Gastrocnemius medialis (tissue), 4 donors: ENCODE results near the gene CDC42BPA.

Experiments
- POLR2A ChIP-seq, 2 donors: fragments of 450-650 bp; IDR thresholded peaks; one replicate each; pipeline ENCODE4 v1.6.1; 2017; ENCODE audit warnings: antibody characterized with exemption in 2 of 2, mild to moderate bottlenecking in 2 of 2, moderate library complexity in 2 of 2
- TF ChIP-seq, protein P1 (sequence below), 5 experiments: fragments of 450-650 bp in 3 of 5; fragments of 200-600 bp in 2 of 5; sonication (generic) in 2 of 5; IDR thresholded peaks in 4 of 5; conservative IDR thresholded peaks in 1 of 5; 1 replicate in 4 of 5; 2 replicates in 1 of 5; pipeline ENCODE4 v1.5.1; 2016 to 2019; ENCODE audit warnings: antibody characterized with exemption in 5 of 5, mild to moderate bottlenecking in 3 of 5, moderate library complexity in 3 of 5

DNA sequence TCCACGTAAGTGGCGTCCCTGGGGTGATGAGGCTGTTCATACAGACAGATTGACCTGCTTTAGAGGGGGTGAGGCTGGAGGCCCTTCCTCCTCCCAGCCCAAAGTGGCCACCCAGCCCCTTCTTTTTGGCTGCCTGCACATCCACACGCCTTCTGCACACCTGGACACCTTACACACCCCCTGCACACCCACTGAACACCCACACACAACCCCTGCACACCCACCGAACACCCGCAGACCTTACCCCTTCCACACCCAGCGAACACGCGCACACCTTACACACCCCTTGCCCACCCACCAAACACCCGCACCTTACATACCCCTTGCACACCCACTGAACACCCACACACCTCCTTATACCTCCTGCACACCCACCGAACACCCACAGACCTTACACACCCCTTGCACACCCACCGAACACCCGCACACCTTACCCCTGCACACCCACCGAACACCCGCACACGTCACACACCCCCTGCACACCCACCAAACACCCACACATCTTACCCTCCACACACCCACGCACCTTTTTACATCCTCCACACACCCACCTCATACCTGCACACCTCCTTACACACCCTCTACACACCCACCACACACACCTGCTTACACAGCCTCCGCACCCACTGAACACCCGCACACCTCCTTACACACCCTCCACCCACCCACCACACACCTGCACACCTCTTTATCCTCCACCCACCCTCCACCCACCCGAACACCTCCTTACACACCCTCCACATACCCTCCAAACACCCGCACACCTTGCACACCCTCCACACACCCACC, 340.5 kb downstream of the CDC42BPA start:
- TF ChIP-seq, protein P1, sequence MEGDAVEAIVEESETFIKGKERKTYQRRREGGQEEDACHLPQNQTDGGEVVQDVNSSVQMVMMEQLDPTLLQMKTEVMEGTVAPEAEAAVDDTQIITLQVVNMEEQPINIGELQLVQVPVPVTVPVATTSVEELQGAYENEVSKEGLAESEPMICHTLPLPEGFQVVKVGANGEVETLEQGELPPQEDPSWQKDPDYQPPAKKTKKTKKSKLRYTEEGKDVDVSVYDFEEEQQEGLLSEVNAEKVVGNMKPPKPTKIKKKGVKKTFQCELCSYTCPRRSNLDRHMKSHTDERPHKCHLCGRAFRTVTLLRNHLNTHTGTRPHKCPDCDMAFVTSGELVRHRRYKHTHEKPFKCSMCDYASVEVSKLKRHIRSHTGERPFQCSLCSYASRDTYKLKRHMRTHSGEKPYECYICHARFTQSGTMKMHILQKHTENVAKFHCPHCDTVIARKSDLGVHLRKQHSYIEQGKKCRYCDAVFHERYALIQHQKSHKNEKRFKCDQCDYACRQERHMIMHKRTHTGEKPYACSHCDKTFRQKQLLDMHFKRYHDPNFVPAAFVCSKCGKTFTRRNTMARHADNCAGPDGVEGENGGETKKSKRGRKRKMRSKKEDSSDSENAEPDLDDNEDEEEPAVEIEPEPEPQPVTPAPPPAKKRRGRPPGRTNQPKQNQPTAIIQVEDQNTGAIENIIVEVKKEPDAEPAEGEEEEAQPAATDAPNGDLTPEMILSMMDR (IDR thresholded peaks at IDR 0.05 in 4 of 5, conservative IDR thresholded peaks at IDR 0.05 in 1 of 5): no peak
- TF ChIP-seq POLR2A (IDR thresholded peaks at IDR 0.05): no peak
